Measurements from ENCODE around the gene TMEM200A. TPM values are rescaled to one million over a fixed set of nuclear protein-coding genes. Genes with fewer than 3 reads are reported as not detected.

Gene TMEM200A
- total and polyA plus RNA-seq, 10 of the 15 experiments (the other 5 are each of a cell fraction or from before 2014, with no cell fraction given): 5.5 to 12.4 (median 9.6) TPM

DNA sequence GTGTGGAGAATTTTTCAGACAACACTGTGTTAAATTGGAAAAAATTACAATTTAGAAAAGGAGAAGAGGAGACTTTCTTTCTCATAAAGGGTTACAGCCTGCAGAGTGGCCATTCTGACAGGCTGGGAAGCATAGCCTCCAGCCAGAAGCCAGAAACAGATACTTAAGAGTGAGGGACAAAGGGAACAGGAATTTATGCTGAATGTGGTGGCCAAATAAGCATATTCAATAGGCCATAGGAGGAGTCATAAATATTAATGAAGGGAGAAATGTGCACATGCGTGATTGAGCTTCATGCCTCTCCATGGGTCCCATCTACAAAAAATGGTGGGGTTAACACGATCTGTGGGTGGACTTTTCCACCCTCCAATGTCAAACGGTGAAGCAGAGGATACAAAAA, 13.4 kb downstream of the TMEM200A start (continued):
- TF ChIP-seq, protein P1, sequence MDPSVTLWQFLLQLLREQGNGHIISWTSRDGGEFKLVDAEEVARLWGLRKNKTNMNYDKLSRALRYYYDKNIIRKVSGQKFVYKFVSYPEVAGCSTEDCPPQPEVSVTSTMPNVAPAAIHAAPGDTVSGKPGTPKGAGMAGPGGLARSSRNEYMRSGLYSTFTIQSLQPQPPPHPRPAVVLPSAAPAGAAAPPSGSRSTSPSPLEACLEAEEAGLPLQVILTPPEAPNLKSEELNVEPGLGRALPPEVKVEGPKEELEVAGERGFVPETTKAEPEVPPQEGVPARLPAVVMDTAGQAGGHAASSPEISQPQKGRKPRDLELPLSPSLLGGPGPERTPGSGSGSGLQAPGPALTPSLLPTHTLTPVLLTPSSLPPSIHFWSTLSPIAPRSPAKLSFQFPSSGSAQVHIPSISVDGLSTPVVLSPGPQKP (IDR thresholded peaks at IDR 0.05; ENCODE audit: low read depth, low read length): no peak
- TF ChIP-seq HCFC1 (IDR thresholded peaks at IDR 0.05; ENCODE audit: low read length): no peak

GRCh38 chr6:130381012-130381411, 15.2 kb downstream of the TMEM200A start:
- RAD21 ChIA-PET (ENCODE audit: unreplicated experiment): interaction anchor here (1.1 to 4.4 kb wide), 8 partner anchors 9 to 317 kb away, joined by 3 to 27 read pairs (median 8); no protein-coding TSS in a partner anchor
- FAIRE-seq: no peak
- TF ChIP-seq NRF1 (conservative IDR thresholded peaks at IDR 0.05; ENCODE audit: low read depth, low read length): no peak
- TF ChIP-seq, protein P2, sequence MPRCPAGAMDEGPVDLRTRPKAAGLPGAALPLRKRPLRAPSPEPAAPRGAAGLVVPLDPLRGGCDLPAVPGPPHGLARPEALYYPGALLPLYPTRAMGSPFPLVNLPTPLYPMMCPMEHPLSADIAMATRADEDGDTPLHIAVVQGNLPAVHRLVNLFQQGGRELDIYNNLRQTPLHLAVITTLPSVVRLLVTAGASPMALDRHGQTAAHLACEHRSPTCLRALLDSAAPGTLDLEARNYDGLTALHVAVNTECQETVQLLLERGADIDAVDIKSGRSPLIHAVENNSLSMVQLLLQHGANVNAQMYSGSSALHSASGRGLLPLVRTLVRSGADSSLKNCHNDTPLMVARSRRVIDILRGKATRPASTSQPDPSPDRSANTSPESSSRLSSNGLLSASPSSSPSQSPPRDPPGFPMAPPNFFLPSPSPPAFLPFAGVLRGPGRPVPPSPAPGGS (IDR thresholded peaks at IDR 0.05; ENCODE audit: borderline replicate concordance, insufficient read depth, low read depth, low read length, poor library complexity, severe bottlenecking): no peak
- TF ChIP-seq EED (IDR thresholded peaks at IDR 0.05; ENCODE audit: low read depth): no peak
- TF ChIP-seq KAT2A (conservative IDR thresholded peaks at IDR 0.05; ENCODE audit: control insufficient read depth, low read depth, low read length): no peak
- no peak for TF ChIP-seq CHD4 (IDR thresholded peaks at IDR 0.05)
- TF ChIP-seq ZBTB33 (IDR thresholded peaks at IDR 0.05): no peak
- TF ChIP-seq CREM (IDR thresholded peaks at IDR 0.05; ENCODE audit: low read depth): no peak
- TF ChIP-seq SPI1 (IDR thresholded peaks at IDR 0.05; ENCODE audit: borderline replicate concordance, insufficient read depth, low read depth, low read length): no peak
- TF ChIP-seq ZBED1 (IDR thresholded peaks at IDR 0.05; ENCODE audit: borderline replicate concordance): no peak
- no peak for TF ChIP-seq ZBTB4 (CRISPR knock-in tag; IDR thresholded peaks at IDR 0.05)

More at GRCh38 chr6:130381012-130381411, 15.2 kb downstream of the TMEM200A start:
- ATAC-seq (no peak), DNase-seq (ENCODE audit: low read depth, low spot score) (no peak)
- no peak overlapping the region for H3K4me2 ChIP-seq (ENCODE audit: control insufficient read depth, insufficient read depth)
- H3K4me3 ChIP-seq: no peak overlapping the region
- intact Hi-C loops (cut with micrococcal nuclease; ENCODE audit: unreplicated experiment): no loop called here
- SMC1A ChIA-PET (ENCODE audit: uncharacterized antibody, unreplicated experiment): interaction anchor here (0.6 to 5.3 kb wide), 18 partner anchors 9 to 319 kb away, joined by 3 to 36 read pairs (median 6); no protein-coding TSS in a partner anchor
- no peak overlapping the region for H3K9ac ChIP-seq (ENCODE audit: control insufficient read depth, insufficient read depth, low read length)
- H2AFZ ChIP-seq (ENCODE audit: control insufficient read depth, low read depth, low read length): no peak overlapping the region
- CTCF ChIA-PET: interaction anchor here (0.7 to 3.2 kb wide), 14 partner anchors 9 to 317 kb away, joined by 3 to 32 read pairs (median 8); partner anchors contain the start of gene TMEM200A
- no peaks in the 10 kb centered on the region for H3K36me3 ChIP-seq (ENCODE audit: control insufficient read depth in 2 of 2, insufficient read depth in 2 of 2, low read length in 1 of 2)
- H3K4me1 ChIP-seq (ENCODE audit: control insufficient read depth, insufficient read depth, low read length): no peaks in the 10 kb centered on the region
- no peak overlapping the region for H3K27ac ChIP-seq (ENCODE audit: control insufficient read depth, insufficient read depth)
- no peaks in the 10 kb centered on the region for H4K20me1 ChIP-seq (ENCODE audit: control insufficient read depth, insufficient read depth)
- H3K27me3 ChIP-seq (replicated peaks in 1 of 2; ENCODE audit: control insufficient read depth in 2 of 2, insufficient read depth in 2 of 2, low read length in 1 of 2): no peaks in the 10 kb centered on the region
- POLR2A ChIA-PET: interaction anchor here (1.4 to 2.8 kb wide), 2 partner anchors 15 to 195 kb away, joined by 3 to 14 read pairs; no protein-coding TSS in a partner anchor
- no peaks in the 10 kb centered on the region for H3K79me2 ChIP-seq (ENCODE audit: control insufficient read depth, insufficient read depth, low read length)
- BruUV-seq (replicated peaks): no TSS peak
- no peaks in the 10 kb centered on the region for H3K9me3 ChIP-seq (replicated peaks; ENCODE audit: control insufficient read depth, insufficient read depth, low read length)
- in situ Hi-C loops (cut with MboI): no loop called here
